Measurements from ENCODE around the gene COL19A1.
"Not testable (repeated sequence)": the region's sequence is repeated elsewhere in the genome, so short reads cannot be mapped to it uniquely, and the experiment has no call there.

The COL19A1 gene

GRCh38 chr6:69820438-69820837, 45.9 kb upstream of the COL19A1 start:
- Histone ChIP-seq H3K4me2 (ENCODE audit: low read depth, low read length) (no peak overlapping the region), H3K27me3 (replicated peaks; ENCODE audit: insufficient read depth, low read length) (no peaks in the 10 kb centered on the region), H4K20me1 (ENCODE audit: insufficient read depth, low read length) (no peaks in the 10 kb centered on the region), H3K27ac (ENCODE audit: low read length) (no peak overlapping the region), H3K79me2 (ENCODE audit: low read length) (no peaks in the 10 kb centered on the region), H3K9me3 (replicated peaks; ENCODE audit: insufficient read depth, low read length) (no peaks in the 10 kb centered on the region), H3K36me3 (replicated peaks; ENCODE audit: insufficient read depth, low read length) (no peaks in the 10 kb centered on the region), H2AFZ (ENCODE audit: low read length) (no peak overlapping the region), H3K9me2 (replicated peaks; ENCODE audit: insufficient read depth, low read length) (no peaks in the 10 kb centered on the region), H3K4me3 (ENCODE audit: low read length) (no peak overlapping the region), H3F3A (ENCODE audit: insufficient read depth, low read length) (no peaks in the 10 kb centered on the region), H3K4me1 (ENCODE audit: low read length) (peaks cover 7% of the 10 kb centered on the region; the same call in 1 of the 2 replicates), H3K9ac (ENCODE audit: low read length) (no peak overlapping the region)
- DNase-seq = no peak
- TF ChIP-seq EZH2 (optimal IDR thresholded peaks at IDR 0.05; ENCODE audit: low read depth, low read length) (no peak), EZH2phosphoT487 (IDR thresholded peaks at IDR 0.05; ENCODE audit: low read length) (no peak), CTCF (IDR thresholded peaks at IDR 0.05; ENCODE audit: low read length) (no peak)

GRCh38 chr6:69824355-69824754, 42.0 kb upstream of the COL19A1 start:
- not testable (repeated sequence) for H3K9me2 ChIP-seq (replicated peaks; ENCODE audit: insufficient read depth, low read length); H3F3A ChIP-seq (ENCODE audit: insufficient read depth, low read length); H3K4me3 ChIP-seq (ENCODE audit: low read length); H2AFZ ChIP-seq (ENCODE audit: low read length); DNase-seq; H3K27ac ChIP-seq (ENCODE audit: low read length); H4K20me1 ChIP-seq (ENCODE audit: insufficient read depth, low read length); H3K4me1 ChIP-seq (ENCODE audit: low read length); H3K36me3 ChIP-seq (replicated peaks; ENCODE audit: insufficient read depth, low read length); H3K9me3 ChIP-seq (replicated peaks; ENCODE audit: insufficient read depth, low read length); H3K4me2 ChIP-seq (ENCODE audit: low read depth, low read length); H3K27me3 ChIP-seq (replicated peaks; ENCODE audit: insufficient read depth, low read length); H3K79me2 ChIP-seq (ENCODE audit: low read length); H3K9ac ChIP-seq (ENCODE audit: low read length)

GRCh38 chr6:69825904-69826303, 40.5 kb upstream of the COL19A1 start:
- Histone ChIP-seq H3K4me2 (ENCODE audit: low read depth, low read length) (no peak overlapping the region), H3K9me3 (replicated peaks; ENCODE audit: insufficient read depth, low read length) (no peaks in the 10 kb centered on the region), H3K27me3 (replicated peaks; ENCODE audit: insufficient read depth, low read length) (no peaks in the 10 kb centered on the region), H3K9me2 (replicated peaks; ENCODE audit: insufficient read depth, low read length) (no peaks in the 10 kb centered on the region), H3K9ac (ENCODE audit: low read length) (no peak overlapping the region), H4K20me1 (ENCODE audit: insufficient read depth, low read length) (no peaks in the 10 kb centered on the region), H3K27ac (ENCODE audit: low read length) (no peak overlapping the region), H3K4me3 (ENCODE audit: low read length) (no peak overlapping the region), H3F3A (ENCODE audit: insufficient read depth, low read length) (no peaks in the 10 kb centered on the region), H3K79me2 (ENCODE audit: low read length) (no peaks in the 10 kb centered on the region), H2AFZ (ENCODE audit: low read length) (no peak overlapping the region), H3K36me3 (replicated peaks; ENCODE audit: insufficient read depth, low read length) (no peaks in the 10 kb centered on the region), H3K4me1 (ENCODE audit: low read length) (no peaks in the 10 kb centered on the region)
- DNase-seq = no peak
- no peak for TF ChIP-seq CTCF (IDR thresholded peaks at IDR 0.05; ENCODE audit: low read length)
- TF ChIP-seq EZH2phosphoT487 (IDR thresholded peaks at IDR 0.05; ENCODE audit: low read length) = no peak
- no peak for TF ChIP-seq EZH2 (optimal IDR thresholded peaks at IDR 0.05; ENCODE audit: low read depth, low read length)

- no peak for DNase-seq
These were observed 39.0 kb upstream of the COL19A1 start for GRCh38 chr6:69827276-69827893.

More at GRCh38 chr6:69827276-69827893, 39.0 kb upstream of the COL19A1 start:
- Histone ChIP-seq H3K4me2 (ENCODE audit: low read depth, low read length) (no peak overlapping the region), H3F3A (ENCODE audit: insufficient read depth, low read length) (no peaks in the 10 kb centered on the region), H3K9me3 (replicated peaks; ENCODE audit: insufficient read depth, low read length) (no peaks in the 10 kb centered on the region), H3K27ac (ENCODE audit: low read length) (no peak overlapping the region), H3K9me2 (replicated peaks; ENCODE audit: insufficient read depth, low read length) (no peaks in the 10 kb centered on the region), H4K20me1 (ENCODE audit: insufficient read depth, low read length) (no peaks in the 10 kb centered on the region), H3K27me3 (replicated peaks; ENCODE audit: insufficient read depth, low read length) (no peaks in the 10 kb centered on the region), H2AFZ (ENCODE audit: low read length) (0 out of 2 replicates have a peak overlapping the region, but pooled peaks have one; percentile 8), H3K4me3 (ENCODE audit: low read length) (no peak overlapping the region), H3K9ac (ENCODE audit: low read length) (no peak overlapping the region), H3K36me3 (replicated peaks; ENCODE audit: insufficient read depth, low read length) (no peaks in the 10 kb centered on the region), H3K79me2 (ENCODE audit: low read length) (no peaks in the 10 kb centered on the region), H3K4me1 (ENCODE audit: low read length) (no peaks in the 10 kb centered on the region)
- TF ChIP-seq EZH2phosphoT487 (IDR thresholded peaks at IDR 0.05; ENCODE audit: low read length) (no peak), EZH2 (optimal IDR thresholded peaks at IDR 0.05; ENCODE audit: low read depth, low read length) (no peak), CTCF (IDR thresholded peaks at IDR 0.05; ENCODE audit: low read length) (no peak)

Measured in MM.1S (cell line).